ENCODE measurements around the gene PCNX4.

Gene PCNX4

DNA sequence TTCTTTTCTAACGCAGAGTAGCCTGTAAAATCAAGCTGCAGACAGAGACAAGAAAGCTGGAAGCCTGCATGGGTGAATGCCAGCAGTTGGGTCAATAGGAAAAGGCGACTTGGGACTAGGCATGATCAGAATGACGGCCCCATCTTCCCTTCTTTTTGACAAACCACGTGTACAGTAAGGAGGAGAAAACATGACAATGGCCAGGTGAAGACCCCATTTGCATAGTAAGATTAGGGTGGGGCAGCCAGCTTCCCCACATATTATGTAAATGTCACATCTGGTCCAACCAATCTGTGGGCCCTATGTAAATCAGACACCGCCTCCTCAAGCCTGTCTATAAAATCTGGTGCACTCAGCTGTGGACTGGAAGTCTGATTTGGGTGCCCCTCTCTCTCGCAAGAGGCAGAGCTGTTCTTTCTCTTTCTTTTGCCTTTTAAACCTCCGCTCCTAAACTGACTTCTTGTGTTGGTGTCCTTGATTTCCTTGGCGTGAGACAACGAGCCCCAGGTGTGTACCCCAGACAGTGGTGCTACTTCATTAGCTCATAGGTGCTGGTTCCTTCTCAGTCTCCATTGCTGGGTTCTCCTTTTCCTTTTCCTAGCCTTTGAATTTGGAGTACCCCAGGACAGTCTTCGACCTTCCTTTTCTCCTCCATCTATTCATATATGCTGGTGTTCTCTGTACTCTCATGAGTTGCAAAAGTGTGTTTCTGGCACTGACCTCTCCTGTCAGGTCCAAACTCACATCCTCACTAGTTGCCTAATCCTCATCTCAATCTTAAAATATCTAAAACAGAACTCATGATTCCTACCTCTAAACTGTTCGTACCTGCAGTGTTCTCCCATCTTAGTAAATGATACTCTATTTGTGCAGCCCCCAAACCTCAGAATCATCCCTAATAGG, 82.9 kb downstream of the PCNX4 start:
- no peaks in the 10 kb centered on the region for H3K36me3 ChIP-seq (ENCODE audit: control insufficient read depth, insufficient read depth, low read length)
- H3K79me2 ChIP-seq = no peaks in the 10 kb centered on the region
- no peak overlapping the region for H2AFZ ChIP-seq
- H3K9ac ChIP-seq = no peak overlapping the region
- H3K27ac ChIP-seq = no peak overlapping the region
- H3K4me3 ChIP-seq (ENCODE audit: low read depth, low read length) = no peak overlapping the region
- H3K4me2 ChIP-seq (ENCODE audit: low read length) = no peak overlapping the region
- no peaks in the 10 kb centered on the region for H3K4me1 ChIP-seq
- H3K27me3 ChIP-seq (ENCODE audit: control insufficient read depth, insufficient read depth, low read length) = no peaks in the 10 kb centered on the region
- TF ChIP-seq, protein P1, sequence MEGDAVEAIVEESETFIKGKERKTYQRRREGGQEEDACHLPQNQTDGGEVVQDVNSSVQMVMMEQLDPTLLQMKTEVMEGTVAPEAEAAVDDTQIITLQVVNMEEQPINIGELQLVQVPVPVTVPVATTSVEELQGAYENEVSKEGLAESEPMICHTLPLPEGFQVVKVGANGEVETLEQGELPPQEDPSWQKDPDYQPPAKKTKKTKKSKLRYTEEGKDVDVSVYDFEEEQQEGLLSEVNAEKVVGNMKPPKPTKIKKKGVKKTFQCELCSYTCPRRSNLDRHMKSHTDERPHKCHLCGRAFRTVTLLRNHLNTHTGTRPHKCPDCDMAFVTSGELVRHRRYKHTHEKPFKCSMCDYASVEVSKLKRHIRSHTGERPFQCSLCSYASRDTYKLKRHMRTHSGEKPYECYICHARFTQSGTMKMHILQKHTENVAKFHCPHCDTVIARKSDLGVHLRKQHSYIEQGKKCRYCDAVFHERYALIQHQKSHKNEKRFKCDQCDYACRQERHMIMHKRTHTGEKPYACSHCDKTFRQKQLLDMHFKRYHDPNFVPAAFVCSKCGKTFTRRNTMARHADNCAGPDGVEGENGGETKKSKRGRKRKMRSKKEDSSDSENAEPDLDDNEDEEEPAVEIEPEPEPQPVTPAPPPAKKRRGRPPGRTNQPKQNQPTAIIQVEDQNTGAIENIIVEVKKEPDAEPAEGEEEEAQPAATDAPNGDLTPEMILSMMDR (IDR thresholded peaks at IDR 0.05) = no peak
- no peaks in the 10 kb centered on the region for H3K9me3 ChIP-seq (ENCODE audit: control insufficient read depth, low read length)

DNA sequence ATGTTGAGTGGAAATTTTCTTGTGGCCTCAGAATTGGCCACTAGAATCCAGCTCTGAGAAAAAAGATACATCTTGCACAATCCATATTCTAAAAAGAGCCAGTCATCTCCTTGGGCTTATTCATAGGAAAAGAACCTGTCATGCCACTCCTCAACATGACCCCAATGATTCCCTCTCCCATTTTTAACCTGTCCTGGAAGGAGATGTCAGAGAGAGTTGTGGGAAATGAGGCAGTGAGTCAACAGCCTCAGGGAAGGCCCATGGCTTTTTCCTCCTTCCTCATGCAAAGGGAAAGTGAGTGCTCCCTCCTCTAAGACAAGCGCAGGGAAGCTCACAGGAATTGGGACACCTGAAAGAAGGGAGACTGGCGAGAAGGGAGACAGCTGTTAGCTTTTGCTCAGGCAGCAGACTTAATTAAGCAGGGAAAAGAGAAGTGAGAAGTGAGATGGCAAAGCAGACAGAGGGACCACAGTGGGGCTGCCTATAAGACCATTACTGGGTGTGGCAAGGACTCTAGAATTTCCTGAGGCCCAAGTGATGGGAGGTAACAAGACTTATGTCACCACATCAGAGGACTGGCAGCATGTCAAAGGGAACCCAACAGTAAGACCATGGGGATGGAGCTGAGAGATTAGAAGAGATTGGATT, 83.7 kb downstream of the PCNX4 start:
- no peak overlapping the region for H3K4me2 ChIP-seq (ENCODE audit: low read length)
- no peaks in the 10 kb centered on the region for H3K79me2 ChIP-seq
- no peak overlapping the region for H3K4me3 ChIP-seq (ENCODE audit: low read depth, low read length)
- no peak overlapping the region for H2AFZ ChIP-seq
- no peaks in the 10 kb centered on the region for H3K27me3 ChIP-seq (ENCODE audit: control insufficient read depth, insufficient read depth, low read length)
- no peaks in the 10 kb centered on the region for H3K9me3 ChIP-seq (ENCODE audit: control insufficient read depth, low read length)
- no peak overlapping the region for H3K27ac ChIP-seq
- no peaks in the 10 kb centered on the region for H3K4me1 ChIP-seq
- no peak overlapping the region for H3K9ac ChIP-seq
- TF ChIP-seq, protein P1 (IDR thresholded peaks at IDR 0.05) = no peak
- no peaks in the 10 kb centered on the region for H3K36me3 ChIP-seq (ENCODE audit: control insufficient read depth, insufficient read depth, low read length)

DNA sequence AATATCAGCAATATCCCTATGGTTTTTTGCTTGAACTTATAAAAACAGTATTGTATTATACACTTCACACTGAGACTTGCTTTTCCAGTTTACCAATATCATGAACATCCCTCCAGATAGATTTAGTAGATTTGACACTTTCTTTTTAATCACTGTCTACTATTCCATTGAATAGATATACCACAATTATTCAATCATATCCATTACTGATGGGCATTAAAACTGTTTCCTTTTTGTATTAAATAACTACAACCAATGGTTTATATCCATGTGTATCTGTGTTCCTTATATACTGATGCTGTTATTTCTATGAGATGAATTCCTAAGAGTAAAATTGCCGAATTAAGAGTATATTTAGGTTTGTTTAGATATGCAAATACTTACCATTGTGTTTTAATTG, 86.4 kb downstream of the PCNX4 start:
- Histone ChIP-seq H3K36me3 (ENCODE audit: control insufficient read depth, insufficient read depth, low read length) (no peaks in the 10 kb centered on the region), H3K4me1 (no peaks in the 10 kb centered on the region), H3K4me2 (ENCODE audit: low read length) (no peak overlapping the region), H3K9ac (no peak overlapping the region), H3K79me2 (no peaks in the 10 kb centered on the region), H3K27me3 (ENCODE audit: control insufficient read depth, insufficient read depth, low read length) (no peaks in the 10 kb centered on the region), H3K9me3 (ENCODE audit: control insufficient read depth, low read length) (no peaks in the 10 kb centered on the region), H3K4me3 (ENCODE audit: low read depth, low read length) (no peak overlapping the region), H3K27ac (no peak overlapping the region), H2AFZ (no peak overlapping the region)
- TF ChIP-seq, protein P1 (IDR thresholded peaks at IDR 0.05) = no peak

DNA sequence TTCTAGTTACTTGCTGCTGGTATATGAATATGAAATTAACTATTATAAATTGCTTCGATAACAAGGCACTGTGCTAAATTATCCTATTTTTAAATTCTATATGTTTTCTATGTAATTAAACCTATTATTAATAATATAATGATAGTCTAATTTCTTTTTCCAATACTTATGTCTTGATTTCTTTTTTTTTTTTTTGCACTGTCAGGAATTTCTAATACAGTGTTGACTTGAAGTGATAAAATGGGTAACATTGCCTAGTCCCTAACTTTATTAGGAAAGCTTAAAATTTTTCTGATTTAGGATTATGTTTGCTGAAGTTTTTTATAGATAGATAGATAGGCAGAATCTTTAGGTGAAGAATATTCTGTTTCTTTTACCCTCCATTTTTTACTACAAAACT, 87.1 kb downstream of the PCNX4 start:
- Histone ChIP-seq H3K79me2 (no peaks in the 10 kb centered on the region), H3K9me3 (ENCODE audit: control insufficient read depth, low read length) (no peaks in the 10 kb centered on the region), H3K36me3 (ENCODE audit: control insufficient read depth, insufficient read depth, low read length) (no peaks in the 10 kb centered on the region), H3K27ac (no peak overlapping the region), H2AFZ (no peak overlapping the region), H3K4me1 (no peaks in the 10 kb centered on the region), H3K27me3 (ENCODE audit: control insufficient read depth, insufficient read depth, low read length) (no peaks in the 10 kb centered on the region), H3K4me2 (ENCODE audit: low read length) (no peak overlapping the region), H3K4me3 (ENCODE audit: low read depth, low read length) (no peak overlapping the region), H3K9ac (no peak overlapping the region)
- TF ChIP-seq, protein P1 (IDR thresholded peaks at IDR 0.05) = no peak

Measured in parathyroid adenoma (tissue), 2 donors.